Neuronal stem cell (in vitro differentiated cells): ENCODE measurements around the gene B4GALNT3.

Experiments
- DNase-seq: peaks from one replicate; pipeline ENCODE4 v3.0.0-alpha.2; 2013; ENCODE audit warnings: low spot score
- H2AFZ ChIP-seq: one replicate; pipeline ENCODE4 v1.6.1; 2013; ENCODE audit warnings: mild to moderate bottlenecking, low read length, inconsistent platforms
- H2AK5ac ChIP-seq: 2 replicates; pipeline ENCODE4 v1.6.1; 2013; ENCODE audit warnings: low read depth, mild to moderate bottlenecking, inconsistent platforms, low read length, moderate library complexity, mixed read lengths
- H2BK120ac ChIP-seq: 2 replicates; pipeline ENCODE4 v1.6.1; 2013; ENCODE audit warnings: low read depth, mild to moderate bottlenecking, inconsistent platforms, low read length, moderate library complexity, mixed read lengths
- H2BK12ac ChIP-seq: one replicate; pipeline ENCODE4 v1.6.1; 2013; ENCODE audit warnings: low read length, inconsistent platforms
- H2BK15ac ChIP-seq: 2 replicates; pipeline ENCODE4 v1.6.1; 2013; ENCODE audit warnings: mild to moderate bottlenecking, low read length, inconsistent platforms, mixed read lengths
- H2BK5ac ChIP-seq: one replicate; pipeline ENCODE4 v1.6.1; 2013; ENCODE audit warnings: inconsistent platforms, mild to moderate bottlenecking, low read length, moderate library complexity
- H3K14ac ChIP-seq: one replicate; pipeline ENCODE4 v1.6.1; 2013; ENCODE audit warnings: low read length, inconsistent platforms
- H3K18ac ChIP-seq: 2 replicates; pipeline ENCODE4 v1.6.1; 2013; ENCODE audit warnings: low read length, inconsistent platforms
- H3K23ac ChIP-seq: 2 replicates; pipeline ENCODE4 v1.6.1; 2013; ENCODE audit warnings: low read depth, mild to moderate bottlenecking, mixed read lengths, low read length, inconsistent platforms; ENCODE audit not compliant: poor library complexity
- H3K27ac ChIP-seq: replicated peaks from 3 replicates; pipeline ENCODE4 v1.5.1; 2013; ENCODE audit warnings: low read length, inconsistent platforms
- H3K27me3 ChIP-seq, 3 experiments: 2 replicates each; pipeline ENCODE4 v1.6.1; 2013; ENCODE audit warnings: low read length in 3 of 3, mild to moderate bottlenecking in 2 of 3, inconsistent platforms in 1 of 3, low read depth in 1 of 3, mixed read lengths in 1 of 3, moderate library complexity in 1 of 3; ENCODE audit not compliant: control insufficient read depth in 3 of 3, insufficient read depth in 3 of 3
- H3K36me3 ChIP-seq, 2 donors: replicated peaks in 1 of 2; 2 replicates each; pipeline ENCODE4 v1.6.1; 2013; ENCODE audit warnings: low read length in 2 of 2; ENCODE audit not compliant: control insufficient read depth in 2 of 2, insufficient read depth in 2 of 2
- H3K4ac ChIP-seq: 2 replicates; pipeline ENCODE4 v1.6.1; 2013; ENCODE audit warnings: inconsistent platforms, mild to moderate bottlenecking, low read length, moderate library complexity
- H3K4me1 ChIP-seq, 2 donors: 1 replicate in 1 of 2; 2 replicates in 1 of 2; pipeline ENCODE4 v1.6.1; 2013; ENCODE audit warnings: low read length in 2 of 2, low read depth in 1 of 2; ENCODE audit not compliant: control insufficient read depth in 2 of 2, insufficient read depth in 1 of 2
- H3K4me2 ChIP-seq: one replicate; pipeline ENCODE4 v1.6.1; 2013; ENCODE audit warnings: mild to moderate bottlenecking, low read length, inconsistent platforms; ENCODE audit not compliant: insufficient read depth, poor library complexity, severe bottlenecking
- H3K4me3 ChIP-seq, 2 donors: 2 replicates each; pipeline ENCODE4 v1.5.1; 2013; ENCODE audit warnings: low read length in 2 of 2, mild to moderate bottlenecking in 2 of 2, inconsistent platforms in 1 of 2, moderate library complexity in 1 of 2
- H3K79me1 ChIP-seq: one replicate; pipeline ENCODE4 v1.6.1; 2013; ENCODE audit warnings: low read depth, mild to moderate bottlenecking, inconsistent platforms, low read length, moderate library complexity
- H3K9ac ChIP-seq: one replicate; pipeline ENCODE4 v1.6.1; 2013; ENCODE audit warnings: mild to moderate bottlenecking, low read depth, low read length, inconsistent platforms; ENCODE audit not compliant: poor library complexity
- H3K9me3 ChIP-seq, 2 donors: replicated peaks in 1 of 2; 2 replicates each; pipeline versions ENCODE3 to v1.6.1; 2013; ENCODE audit warnings: low read length in 2 of 2, mild to moderate bottlenecking in 2 of 2, inconsistent platforms in 1 of 2, low read depth in 1 of 2, mixed read lengths in 1 of 2, moderate library complexity in 1 of 2; ENCODE audit not compliant: control insufficient read depth in 2 of 2, insufficient read depth in 1 of 2
- H4K8ac ChIP-seq: one replicate; pipeline ENCODE4 v1.6.1; 2013; ENCODE audit warnings: low read depth, mild to moderate bottlenecking, inconsistent platforms, low read length, moderate library complexity
- H4K91ac ChIP-seq: one replicate; pipeline ENCODE4 v1.6.1; 2013; ENCODE audit warnings: low read length, low read depth, mild to moderate bottlenecking, inconsistent platforms; ENCODE audit not compliant: poor library complexity
- WGBS, 2 donors: extraction: QIAGEN DNeasy Blood & Tissue Kit; methylation state at CpG; one replicate each; pipeline ENCODE4 v1.1.7; 2013; ENCODE audit warnings: missing lambda C conversion rate in 2 of 2, mixed read lengths in 1 of 2; ENCODE audit not compliant: insufficient read length in 2 of 2, insufficient replicate concordance in 1 of 2; ENCODE audit errors: extremely low coverage in 2 of 2; 5-methylcytosine and 5-hydroxymethylcytosine counted together

Gene B4GALNT3

GRCh38 chr12:503111-503761, 43.5 kb downstream of the B4GALNT3 start:
- no peaks in the 10 kb centered on the region for H3K36me3 ChIP-seq
- no CpG with 5 or more reads among the region's 7 CpGs for WGBS, 2 donors
- H3K4ac ChIP-seq = no peak overlapping the region
- peak overlapping the region; percentile 36 for H3K18ac ChIP-seq
- peak overlapping the region; percentile 53 for H2AFZ ChIP-seq
- no peak overlapping the region for H3K4me2 ChIP-seq
- H3K4me3 ChIP-seq = no peak overlapping the region
- no peak overlapping the region for H2BK12ac ChIP-seq
- H3K27ac ChIP-seq = no peak overlapping the region
- H2BK120ac ChIP-seq = no peak overlapping the region
- H3K4me1 ChIP-seq = peaks cover 11 to 20% of the 10 kb centered on the region in 2 donors
- peak overlapping the region; percentile 16 for H2AK5ac ChIP-seq
- H2BK15ac ChIP-seq = no peak overlapping the region
- no peak overlapping the region for H3K14ac ChIP-seq
- no peak overlapping the region for H4K8ac ChIP-seq
- DNase-seq = no peak
- H3K9ac ChIP-seq = no peak overlapping the region
- no peaks in the 10 kb centered on the region for H3K9me3 ChIP-seq
- no peaks in the 10 kb centered on the region for H3K27me3 ChIP-seq
- H2BK5ac ChIP-seq = no peak overlapping the region
- no peaks in the 10 kb centered on the region for H3K79me1 ChIP-seq
- no peak overlapping the region for H3K23ac ChIP-seq
- H4K91ac ChIP-seq = no peak overlapping the region

- no peak overlapping the region for H3K23ac ChIP-seq
- H3K36me3 ChIP-seq = no peaks in the 10 kb centered on the region
- no peak overlapping the region for H2BK5ac ChIP-seq
- no peaks in the 10 kb centered on the region for H3K79me1 ChIP-seq
- H3K27me3 ChIP-seq = no peaks in the 10 kb centered on the region
- no peak overlapping the region for H3K27ac ChIP-seq
- no peaks in the 10 kb centered on the region for H3K9me3 ChIP-seq
- H3K9ac ChIP-seq = no peak overlapping the region
- no peak overlapping the region for H3K14ac ChIP-seq
- no peak overlapping the region for H3K4me2 ChIP-seq
- no peak overlapping the region for H2BK12ac ChIP-seq
- no CpG with 5 or more reads among the region's 4 CpGs for WGBS, 2 donors
- no peak overlapping the region for H3K4me3 ChIP-seq
- no peak overlapping the region for H2BK15ac ChIP-seq
- H2AK5ac ChIP-seq = peak overlapping the region; percentile 14
- DNase-seq = no peak
- H2AFZ ChIP-seq = no peak overlapping the region
- H3K4ac ChIP-seq = no peak overlapping the region
- peak overlapping the region; percentile 40 for H4K91ac ChIP-seq
- H3K4me1 ChIP-seq = peaks cover 25 to 34% of the 10 kb centered on the region in 2 donors
- H2BK120ac ChIP-seq = no peak overlapping the region
- H3K18ac ChIP-seq = no peak overlapping the region
- H4K8ac ChIP-seq = no peak overlapping the region
Observed at GRCh38 chr12:505221-505620, 45.5 kb downstream of the B4GALNT3 start.

DNA sequence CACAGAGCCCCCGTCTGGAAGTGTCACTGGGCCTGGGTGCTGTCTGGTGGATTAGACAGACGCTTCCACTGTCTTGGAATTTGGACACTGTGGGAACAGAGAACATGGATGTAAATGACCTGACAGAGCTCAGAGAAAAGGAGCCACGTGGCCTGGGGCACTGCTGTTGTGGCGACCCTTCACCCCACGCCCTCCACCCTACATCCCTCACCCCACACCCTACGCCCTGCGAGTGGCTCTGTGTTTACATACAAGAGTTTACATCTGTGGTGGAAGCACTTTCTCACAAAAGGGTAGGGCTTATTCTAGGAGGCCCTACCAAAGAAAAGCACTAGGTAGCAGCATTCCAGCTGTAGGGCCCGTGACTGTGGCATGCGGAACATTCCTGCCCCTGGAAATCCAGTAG, 47.7 kb downstream of the B4GALNT3 start:
- no peak overlapping the region for H3K4ac ChIP-seq
- no peak overlapping the region for H3K18ac ChIP-seq
- no peak overlapping the region for H2BK12ac ChIP-seq
- DNase-seq = no peak
- no peaks in the 10 kb centered on the region for H3K27me3 ChIP-seq
- H4K8ac ChIP-seq = no peak overlapping the region
- no peaks in the 10 kb centered on the region for H3K79me1 ChIP-seq
- no peak overlapping the region for H2BK5ac ChIP-seq
- H4K91ac ChIP-seq = no peak overlapping the region
- no peak overlapping the region for H3K9ac ChIP-seq
- no peaks in the 10 kb centered on the region for H3K9me3 ChIP-seq
- no peak overlapping the region for H3K4me3 ChIP-seq
- no peak overlapping the region for H2BK15ac ChIP-seq
- H3K4me2 ChIP-seq = no peak overlapping the region
- no peaks in the 10 kb centered on the region for H3K36me3 ChIP-seq
- H2AK5ac ChIP-seq = no peak overlapping the region
- no peak overlapping the region for H2AFZ ChIP-seq
- no peak overlapping the region for H3K14ac ChIP-seq
- H2BK120ac ChIP-seq = no peak overlapping the region
- no CpG with 5 or more reads among the region's 9 CpGs for WGBS, 2 donors
- H3K23ac ChIP-seq = no peak overlapping the region
- H3K27ac ChIP-seq = no peak overlapping the region
- H3K4me1 ChIP-seq = peaks cover 31 to 33% of the 10 kb centered on the region in 2 donors

- Histone ChIP-seq H3K27me3 (no peaks in the 10 kb centered on the region), H3K4me1 (peaks cover 25 to 26% of the 10 kb centered on the region in 2 donors), H2BK15ac (no peak overlapping the region), H3K4ac (no peak overlapping the region), H3K36me3 (no peaks in the 10 kb centered on the region), H3K4me2 (no peak overlapping the region), H3K4me3 (no peak overlapping the region), H3K9ac (no peak overlapping the region), H4K8ac (no peak overlapping the region), H4K91ac (no peak overlapping the region), H2AK5ac (no peak overlapping the region), H3K27ac (no peak overlapping the region), H2BK120ac (no peak overlapping the region), H3K18ac (no peak overlapping the region), H3K14ac (no peak overlapping the region), H3K79me1 (no peaks in the 10 kb centered on the region), H3K9me3 (no peaks in the 10 kb centered on the region), H3K23ac (no peak overlapping the region), H2BK12ac (no peak overlapping the region), H2AFZ (no peak overlapping the region), H2BK5ac (no peak overlapping the region)
- DNase-seq = no peak
- no CpG with 5 or more reads among the region's 2 CpGs for WGBS, 2 donors
Observed at GRCh38 chr12:508145-508544, 48.4 kb downstream of the B4GALNT3 start.
